ENCODE data around the gene OTULIN.

DNA sequence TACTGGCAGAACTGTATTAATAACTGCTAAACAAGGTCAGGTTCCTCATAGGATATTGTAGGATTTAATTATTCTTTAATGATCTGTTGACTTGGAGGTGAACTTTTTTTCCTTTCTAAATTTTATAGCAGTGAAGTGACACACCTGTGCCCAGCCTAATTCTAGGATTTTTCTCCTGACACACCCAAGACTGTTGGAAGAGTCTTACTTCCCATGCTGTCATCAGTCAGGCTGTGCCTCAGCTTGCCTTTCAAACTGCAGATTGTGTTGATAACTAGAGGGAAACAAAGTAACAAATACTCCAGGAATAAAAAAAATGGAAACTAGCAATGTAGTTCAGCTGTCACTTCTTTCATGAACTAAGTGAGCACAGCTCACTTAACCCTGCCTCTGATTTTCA is 22.0 kb downstream of the OTULIN start:
- TF ChIP-seq EZH2 (IDR thresholded peaks at IDR 0.05; ENCODE audit: low read depth, unreplicated experiment): no peak
- TF ChIP-seq POLR2AphosphoS5 (IDR thresholded peaks at IDR 0.05; ENCODE audit: low read depth): no peak
- TF ChIP-seq, protein P1, sequence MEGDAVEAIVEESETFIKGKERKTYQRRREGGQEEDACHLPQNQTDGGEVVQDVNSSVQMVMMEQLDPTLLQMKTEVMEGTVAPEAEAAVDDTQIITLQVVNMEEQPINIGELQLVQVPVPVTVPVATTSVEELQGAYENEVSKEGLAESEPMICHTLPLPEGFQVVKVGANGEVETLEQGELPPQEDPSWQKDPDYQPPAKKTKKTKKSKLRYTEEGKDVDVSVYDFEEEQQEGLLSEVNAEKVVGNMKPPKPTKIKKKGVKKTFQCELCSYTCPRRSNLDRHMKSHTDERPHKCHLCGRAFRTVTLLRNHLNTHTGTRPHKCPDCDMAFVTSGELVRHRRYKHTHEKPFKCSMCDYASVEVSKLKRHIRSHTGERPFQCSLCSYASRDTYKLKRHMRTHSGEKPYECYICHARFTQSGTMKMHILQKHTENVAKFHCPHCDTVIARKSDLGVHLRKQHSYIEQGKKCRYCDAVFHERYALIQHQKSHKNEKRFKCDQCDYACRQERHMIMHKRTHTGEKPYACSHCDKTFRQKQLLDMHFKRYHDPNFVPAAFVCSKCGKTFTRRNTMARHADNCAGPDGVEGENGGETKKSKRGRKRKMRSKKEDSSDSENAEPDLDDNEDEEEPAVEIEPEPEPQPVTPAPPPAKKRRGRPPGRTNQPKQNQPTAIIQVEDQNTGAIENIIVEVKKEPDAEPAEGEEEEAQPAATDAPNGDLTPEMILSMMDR (conservative IDR thresholded peaks at IDR 0.05; ENCODE audit: low read depth in 2 of 2): no peak
- TF ChIP-seq, protein P2, sequence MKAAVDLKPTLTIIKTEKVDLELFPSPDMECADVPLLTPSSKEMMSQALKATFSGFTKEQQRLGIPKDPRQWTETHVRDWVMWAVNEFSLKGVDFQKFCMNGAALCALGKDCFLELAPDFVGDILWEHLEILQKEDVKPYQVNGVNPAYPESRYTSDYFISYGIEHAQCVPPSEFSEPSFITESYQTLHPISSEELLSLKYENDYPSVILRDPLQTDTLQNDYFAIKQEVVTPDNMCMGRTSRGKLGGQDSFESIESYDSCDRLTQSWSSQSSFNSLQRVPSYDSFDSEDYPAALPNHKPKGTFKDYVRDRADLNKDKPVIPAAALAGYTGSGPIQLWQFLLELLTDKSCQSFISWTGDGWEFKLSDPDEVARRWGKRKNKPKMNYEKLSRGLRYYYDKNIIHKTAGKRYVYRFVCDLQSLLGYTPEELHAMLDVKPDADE (IDR thresholded peaks at IDR 0.05): no peak
- no peak for TF ChIP-seq CREB1 (CRISPR knock-in tag; IDR thresholded peaks at IDR 0.05; ENCODE audit: low read depth)
- no peak for TF ChIP-seq JUNB (IDR thresholded peaks at IDR 0.05; ENCODE audit: unreplicated experiment)
- TF ChIP-seq EZH2phosphoT487 (IDR thresholded peaks at IDR 0.05; ENCODE audit: unreplicated experiment): no peak
- TF ChIP-seq, protein P3, sequence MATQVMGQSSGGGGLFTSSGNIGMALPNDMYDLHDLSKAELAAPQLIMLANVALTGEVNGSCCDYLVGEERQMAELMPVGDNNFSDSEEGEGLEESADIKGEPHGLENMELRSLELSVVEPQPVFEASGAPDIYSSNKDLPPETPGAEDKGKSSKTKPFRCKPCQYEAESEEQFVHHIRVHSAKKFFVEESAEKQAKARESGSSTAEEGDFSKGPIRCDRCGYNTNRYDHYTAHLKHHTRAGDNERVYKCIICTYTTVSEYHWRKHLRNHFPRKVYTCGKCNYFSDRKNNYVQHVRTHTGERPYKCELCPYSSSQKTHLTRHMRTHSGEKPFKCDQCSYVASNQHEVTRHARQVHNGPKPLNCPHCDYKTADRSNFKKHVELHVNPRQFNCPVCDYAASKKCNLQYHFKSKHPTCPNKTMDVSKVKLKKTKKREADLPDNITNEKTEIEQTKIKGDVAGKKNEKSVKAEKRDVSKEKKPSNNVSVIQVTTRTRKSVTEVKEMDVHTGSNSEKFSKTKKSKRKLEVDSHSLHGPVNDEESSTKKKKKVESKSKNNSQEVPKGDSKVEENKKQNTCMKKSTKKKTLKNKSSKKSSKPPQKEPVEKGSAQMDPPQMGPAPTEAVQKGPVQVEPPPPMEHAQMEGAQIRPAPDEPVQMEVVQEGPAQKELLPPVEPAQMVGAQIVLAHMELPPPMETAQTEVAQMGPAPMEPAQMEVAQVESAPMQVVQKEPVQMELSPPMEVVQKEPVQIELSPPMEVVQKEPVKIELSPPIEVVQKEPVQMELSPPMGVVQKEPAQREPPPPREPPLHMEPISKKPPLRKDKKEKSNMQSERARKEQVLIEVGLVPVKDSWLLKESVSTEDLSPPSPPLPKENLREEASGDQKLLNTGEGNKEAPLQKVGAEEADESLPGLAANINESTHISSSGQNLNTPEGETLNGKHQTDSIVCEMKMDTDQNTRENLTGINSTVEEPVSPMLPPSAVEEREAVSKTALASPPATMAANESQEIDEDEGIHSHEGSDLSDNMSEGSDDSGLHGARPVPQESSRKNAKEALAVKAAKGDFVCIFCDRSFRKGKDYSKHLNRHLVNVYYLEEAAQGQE (IDR thresholded peaks at IDR 0.05; ENCODE audit: unreplicated experiment): no peak
- no peak for TF ChIP-seq STAT1 (IDR thresholded peaks at IDR 0.05; ENCODE audit: unreplicated experiment)
- TF ChIP-seq ZNF114 (CRISPR knock-in tag; IDR thresholded peaks at IDR 0.05): no peak
- TF ChIP-seq, protein P4, sequence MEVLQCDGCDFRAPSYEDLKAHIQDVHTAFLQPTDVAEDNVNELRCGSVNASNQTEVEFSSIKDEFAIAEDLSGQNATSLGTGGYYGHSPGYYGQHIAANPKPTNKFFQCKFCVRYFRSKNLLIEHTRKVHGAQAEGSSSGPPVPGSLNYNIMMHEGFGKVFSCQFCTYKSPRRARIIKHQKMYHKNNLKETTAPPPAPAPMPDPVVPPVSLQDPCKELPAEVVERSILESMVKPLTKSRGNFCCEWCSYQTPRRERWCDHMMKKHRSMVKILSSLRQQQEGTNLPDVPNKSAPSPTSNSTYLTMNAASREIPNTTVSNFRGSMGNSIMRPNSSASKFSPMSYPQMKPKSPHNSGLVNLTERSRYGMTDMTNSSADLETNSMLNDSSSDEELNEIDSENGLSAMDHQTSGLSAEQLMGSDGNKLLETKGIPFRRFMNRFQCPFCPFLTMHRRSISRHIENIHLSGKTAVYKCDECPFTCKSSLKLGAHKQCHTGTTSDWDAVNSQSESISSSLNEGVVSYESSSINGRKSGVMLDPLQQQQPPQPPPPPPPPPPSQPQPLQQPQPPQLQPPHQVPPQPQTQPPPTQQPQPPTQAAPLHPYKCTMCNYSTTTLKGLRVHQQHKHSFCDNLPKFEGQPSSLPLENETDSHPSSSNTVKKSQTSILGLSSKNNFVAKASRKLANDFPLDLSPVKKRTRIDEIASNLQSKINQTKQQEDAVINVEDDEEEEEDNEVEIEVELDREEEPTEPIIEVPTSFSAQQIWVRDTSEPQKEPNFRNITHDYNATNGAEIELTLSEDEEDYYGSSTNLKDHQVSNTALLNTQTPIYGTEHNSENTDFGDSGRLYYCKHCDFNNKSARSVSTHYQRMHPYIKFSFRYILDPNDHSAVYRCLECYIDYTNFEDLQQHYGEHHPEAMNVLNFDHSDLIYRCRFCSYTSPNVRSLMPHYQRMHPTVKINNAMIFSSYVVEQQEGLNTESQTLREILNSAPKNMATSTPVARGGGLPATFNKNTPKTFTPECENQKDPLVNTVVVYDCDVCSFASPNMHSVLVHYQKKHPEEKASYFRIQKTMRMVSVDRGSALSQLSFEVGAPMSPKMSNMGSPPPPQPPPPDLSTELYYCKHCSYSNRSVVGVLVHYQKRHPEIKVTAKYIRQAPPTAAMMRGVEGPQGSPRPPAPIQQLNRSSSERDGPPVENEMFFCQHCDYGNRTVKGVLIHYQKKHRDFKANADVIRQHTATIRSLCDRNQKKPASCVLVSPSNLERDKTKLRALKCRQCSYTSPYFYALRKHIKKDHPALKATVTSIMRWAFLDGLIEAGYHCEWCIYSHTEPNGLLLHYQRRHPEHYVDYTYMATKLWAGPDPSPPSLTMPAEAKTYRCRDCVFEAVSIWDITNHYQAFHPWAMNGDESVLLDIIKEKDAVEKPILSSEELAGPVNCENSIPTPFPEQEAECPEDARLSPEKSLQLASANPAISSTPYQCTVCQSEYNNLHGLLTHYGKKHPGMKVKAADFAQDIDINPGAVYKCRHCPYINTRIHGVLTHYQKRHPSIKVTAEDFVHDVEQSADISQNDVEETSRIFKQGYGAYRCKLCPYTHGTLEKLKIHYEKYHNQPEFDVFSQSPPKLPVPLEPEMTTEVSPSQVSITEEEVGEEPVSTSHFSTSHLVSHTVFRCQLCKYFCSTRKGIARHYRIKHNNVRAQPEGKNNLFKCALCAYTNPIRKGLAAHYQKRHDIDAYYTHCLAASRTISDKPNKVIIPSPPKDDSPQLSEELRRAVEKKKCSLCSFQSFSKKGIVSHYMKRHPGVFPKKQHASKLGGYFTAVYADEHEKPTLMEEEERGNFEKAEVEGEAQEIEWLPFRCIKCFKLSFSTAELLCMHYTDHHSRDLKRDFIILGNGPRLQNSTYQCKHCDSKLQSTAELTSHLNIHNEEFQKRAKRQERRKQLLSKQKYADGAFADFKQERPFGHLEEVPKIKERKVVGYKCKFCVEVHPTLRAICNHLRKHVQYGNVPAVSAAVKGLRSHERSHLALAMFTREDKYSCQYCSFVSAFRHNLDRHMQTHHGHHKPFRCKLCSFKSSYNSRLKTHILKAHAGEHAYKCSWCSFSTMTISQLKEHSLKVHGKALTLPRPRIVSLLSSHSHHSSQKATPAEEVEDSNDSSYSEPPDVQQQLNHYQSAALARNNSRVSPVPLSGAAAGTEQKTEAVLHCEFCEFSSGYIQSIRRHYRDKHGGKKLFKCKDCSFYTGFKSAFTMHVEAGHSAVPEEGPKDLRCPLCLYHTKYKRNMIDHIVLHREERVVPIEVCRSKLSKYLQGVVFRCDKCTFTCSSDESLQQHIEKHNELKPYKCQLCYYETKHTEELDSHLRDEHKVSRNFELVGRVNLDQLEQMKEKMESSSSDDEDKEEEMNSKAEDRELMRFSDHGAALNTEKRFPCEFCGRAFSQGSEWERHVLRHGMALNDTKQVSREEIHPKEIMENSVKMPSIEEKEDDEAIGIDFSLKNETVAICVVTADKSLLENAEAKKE (CRISPR knock-in tag; IDR thresholded peaks at IDR 0.05): no peak
- TF ChIP-seq ZNF331 (CRISPR knock-in tag; IDR thresholded peaks at IDR 0.05; ENCODE audit: low read depth): no peak

Measured in GM23338 (cell line).